ENCODE measurements around the gene TREM2.

GRCh38 chr6:41186031-41186562, 23.2 kb upstream of the TREM2 start:
- TF ChIP-seq PATZ1 (CRISPR knock-in tag; IDR thresholded peaks at IDR 0.05; ENCODE audit: borderline replicate concordance) (no peak), PPARA (CRISPR knock-in tag; IDR thresholded peaks at IDR 0.05; ENCODE audit: borderline replicate concordance) (no peak), RARB (CRISPR knock-in tag; IDR thresholded peaks at IDR 0.05) (no peak), TCF4 (CRISPR knock-in tag; IDR thresholded peaks at IDR 0.05; ENCODE audit: borderline replicate concordance) (no peak), CSDC2 (CRISPR knock-in tag; IDR thresholded peaks at IDR 0.05) (no peak), SNAI2 (CRISPR knock-in tag; IDR thresholded peaks at IDR 0.05) (no peak), ZFP3 (CRISPR knock-in tag; IDR thresholded peaks at IDR 0.05) (no peak), ARNTL (CRISPR knock-in tag; IDR thresholded peaks at IDR 0.05; ENCODE audit: borderline replicate concordance, low read depth) (no peak), ZC3H10 (CRISPR knock-in tag; IDR thresholded peaks at IDR 0.05) (no peak)

All from SK-N-SH treated with all-trans-retinoic acid at 6 μM for 48 hours (cell line).